Measurements from ENCODE around the gene NRBP1.

NRBP1 gene

GRCh38 chr2:27489498-27490397 lies 61.3 kb downstream of the NRBP1 start, which contains the start of gene IFT172:
IFT172 (minus strand) TSS chr2:27489743; CDS start chr2:27489653, 90 bp downstream.
- in situ Hi-C loops (cut with MboI; ENCODE audit: low sequenced_read_pairs), result no loop called here
